K562 (cell line): ENCODE measurements around the gene DPP8. TPM values are rescaled to one million over a fixed set of nuclear protein-coding genes. Genes with fewer than 3 reads are reported as not detected.

Experiments used
- ELF4 ChIP-seq: fragments of 450-650 bp; formaldehyde crosslinking; IDR thresholded peaks from 2 replicates; pipeline ENCODE4 v1.4.0; 2022; ENCODE audit warnings: missing genetic modification characterization
- ID3 ChIP-seq, 2 experiments: fragments of 250-450 bp in 1 of 2; fragments of 450-650 bp in 1 of 2; sonication (Bioruptor Pico) in 1 of 2; IDR thresholded peaks; 2 replicates each; pipeline versions ENCODE4 v1.6.1 to v1.8.0; 2016 to 2021; ENCODE audit warnings: mild to moderate bottlenecking in 2 of 2, moderate library complexity in 2 of 2, missing compliant biosample characterization in 1 of 2, missing genetic modification characterization in 1 of 2
- MCM3 ChIP-seq: fragments of 450-650 bp; IDR thresholded peaks from 2 replicates; pipeline ENCODE4 v1.6.1; 2016
- PCBP1 ChIP-seq: fragments of 200-400 bp; formaldehyde crosslinking; IDR thresholded peaks from 2 replicates; pipeline ENCODE4 v1.6.1; 2018; ENCODE audit warnings: mild to moderate bottlenecking, low read depth, low read length; ENCODE audit not compliant: poor library complexity, severe bottlenecking
- RBBP5 ChIP-seq: fragments of 200-600 bp; sonication (generic); IDR thresholded peaks from 2 replicates; pipeline ENCODE4 v1.6.1; 2012; ENCODE audit warnings: borderline replicate concordance, mild to moderate bottlenecking, low read length, control low read depth, inconsistent platforms; ENCODE audit not compliant: insufficient read depth, poor library complexity, severe bottlenecking
- RBM25 ChIP-seq: fragments of 200-400 bp; formaldehyde crosslinking; IDR thresholded peaks from 2 replicates; pipeline ENCODE4 v1.6.1; 2018; ENCODE audit warnings: low read length, low read depth, moderate library complexity; ENCODE audit not compliant: severe bottlenecking
- RREB1 ChIP-seq: fragments of 250-450 bp; sonication (Bioruptor Pico); IDR thresholded peaks from 2 replicates; pipeline ENCODE4 v1.4.0; 2020
- SAFB2 ChIP-seq: fragments of 200-400 bp; formaldehyde crosslinking; IDR thresholded peaks from 2 replicates; pipeline ENCODE4 v1.6.1; 2018; ENCODE audit warnings: borderline replicate concordance, low read length, low read depth, moderate library complexity; ENCODE audit not compliant: severe bottlenecking
- ZBTB40 ChIP-seq, 2 experiments: fragments of 450-650 bp in 1 of 2; sonication (generic) in 1 of 2; formaldehyde crosslinking in 1 of 2; IDR thresholded peaks; 2 replicates each; pipeline versions ENCODE4 v1.7.1 to v1.9.0; 2016 to 2022; ENCODE audit warnings: inconsistent platforms in 1 of 2, mild to moderate bottlenecking in 1 of 2, missing genetic modification reagents in 1 of 2
- polyA plus RNA-seq, 8 experiments: library from polyadenylated mRNA; depleted of rRNA in 4 of 8; stranded (reverse) in 5 of 8; unstranded in 3 of 8; fragments of >200 nt; fragmentation: Nextera tagmentation in 2 of 8; fragmentation: Illumina TruSeq in 1 of 8; extraction: Ambion mirVana in 2 of 8; extraction: Trizol in 1 of 8; gene quantifications; 2 replicates each; pipeline versions ENCODE4 v1.2.1 to v1.2.3, GENCODE V29; 2011 to 2014; ENCODE audit warnings: inconsistent platforms in 1 of 8, missing spikeins in 1 of 8
- total RNA-seq, 7 experiments: library from RNA; depleted of rRNA in 6 of 7; stranded (reverse); fragments of >200 nt in 6 of 7; fragmentation: Illumina TruSeq in 2 of 7; extraction: Trizol in 2 of 7; gene quantifications; 2 replicates each; pipeline versions ENCODE4 v1.2.1 to v1.2.3, GENCODE V29; 2011 to 2021; ENCODE audit warnings: low replicate concordance in 1 of 7

The DPP8 gene
- total and polyA plus RNA-seq, 9 of the 15 experiments (the other 6 are each of a cell fraction or from before 2014, with no cell fraction given): 5.5 to 36.7 (median 20.7) TPM

GRCh38 chr15:65516997-65517865 lies at the start of gene DPP8 (continued):
- TF ChIP-seq SAFB2: no peak
- TF ChIP-seq RBBP5: peak; percentile 100
- TF ChIP-seq RBM25: no peak
- TF ChIP-seq ZBTB40 (IDR thresholded peaks at IDR 0.05): peak; percentile 96
- TF ChIP-seq ZBTB40 (CRISPR knock-in tag; IDR thresholded peaks at IDR 0.05): no peak
- TF ChIP-seq MCM3: no peak
- TF ChIP-seq RREB1 (CRISPR knock-in tag): no peak
- peak; percentile 87 for TF ChIP-seq PCBP1
- 0 out of 2 replicates have a peak, but pooled peaks have one; percentile 39 for TF ChIP-seq ELF4
- TF ChIP-seq ID3 (CRISPR knock-in tag; IDR thresholded peaks at IDR 0.05): no peak
- TF ChIP-seq ID3 (tag; IDR thresholded peaks at IDR 0.05): peak; percentile 83; the same call in 1 of the 2 replicates
